ENCODE results near the gene ARHGEF7.

DNA sequence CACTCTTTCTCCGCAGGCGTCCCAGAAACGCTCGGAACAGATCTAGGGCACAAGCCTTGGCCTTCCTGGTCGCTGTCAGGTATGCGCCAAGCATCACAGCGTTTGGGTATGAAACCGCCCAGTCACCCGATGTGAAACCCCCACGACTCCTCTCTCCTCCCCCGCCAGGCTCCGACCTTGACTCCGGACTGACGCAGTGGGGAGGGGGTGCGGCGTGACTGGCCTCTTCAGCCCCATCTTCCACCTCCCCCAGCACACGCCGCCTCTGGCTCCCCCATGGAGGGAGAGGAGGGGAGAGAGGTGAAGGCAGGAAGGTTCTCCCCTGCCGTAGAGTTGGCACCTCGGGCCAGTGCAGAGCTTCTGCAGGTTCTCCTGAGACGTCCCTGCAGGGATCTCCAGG is 22.0 kb upstream of the ARHGEF7 start:
- TF ChIP-seq, protein P1, sequence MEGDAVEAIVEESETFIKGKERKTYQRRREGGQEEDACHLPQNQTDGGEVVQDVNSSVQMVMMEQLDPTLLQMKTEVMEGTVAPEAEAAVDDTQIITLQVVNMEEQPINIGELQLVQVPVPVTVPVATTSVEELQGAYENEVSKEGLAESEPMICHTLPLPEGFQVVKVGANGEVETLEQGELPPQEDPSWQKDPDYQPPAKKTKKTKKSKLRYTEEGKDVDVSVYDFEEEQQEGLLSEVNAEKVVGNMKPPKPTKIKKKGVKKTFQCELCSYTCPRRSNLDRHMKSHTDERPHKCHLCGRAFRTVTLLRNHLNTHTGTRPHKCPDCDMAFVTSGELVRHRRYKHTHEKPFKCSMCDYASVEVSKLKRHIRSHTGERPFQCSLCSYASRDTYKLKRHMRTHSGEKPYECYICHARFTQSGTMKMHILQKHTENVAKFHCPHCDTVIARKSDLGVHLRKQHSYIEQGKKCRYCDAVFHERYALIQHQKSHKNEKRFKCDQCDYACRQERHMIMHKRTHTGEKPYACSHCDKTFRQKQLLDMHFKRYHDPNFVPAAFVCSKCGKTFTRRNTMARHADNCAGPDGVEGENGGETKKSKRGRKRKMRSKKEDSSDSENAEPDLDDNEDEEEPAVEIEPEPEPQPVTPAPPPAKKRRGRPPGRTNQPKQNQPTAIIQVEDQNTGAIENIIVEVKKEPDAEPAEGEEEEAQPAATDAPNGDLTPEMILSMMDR (conservative IDR thresholded peaks at IDR 0.05; ENCODE audit: low read depth in 2 of 2): no peak
- no peak for TF ChIP-seq JUNB (IDR thresholded peaks at IDR 0.05; ENCODE audit: unreplicated experiment)
- TF ChIP-seq EZH2phosphoT487 (IDR thresholded peaks at IDR 0.05; ENCODE audit: unreplicated experiment): no peak
- TF ChIP-seq, protein P2, sequence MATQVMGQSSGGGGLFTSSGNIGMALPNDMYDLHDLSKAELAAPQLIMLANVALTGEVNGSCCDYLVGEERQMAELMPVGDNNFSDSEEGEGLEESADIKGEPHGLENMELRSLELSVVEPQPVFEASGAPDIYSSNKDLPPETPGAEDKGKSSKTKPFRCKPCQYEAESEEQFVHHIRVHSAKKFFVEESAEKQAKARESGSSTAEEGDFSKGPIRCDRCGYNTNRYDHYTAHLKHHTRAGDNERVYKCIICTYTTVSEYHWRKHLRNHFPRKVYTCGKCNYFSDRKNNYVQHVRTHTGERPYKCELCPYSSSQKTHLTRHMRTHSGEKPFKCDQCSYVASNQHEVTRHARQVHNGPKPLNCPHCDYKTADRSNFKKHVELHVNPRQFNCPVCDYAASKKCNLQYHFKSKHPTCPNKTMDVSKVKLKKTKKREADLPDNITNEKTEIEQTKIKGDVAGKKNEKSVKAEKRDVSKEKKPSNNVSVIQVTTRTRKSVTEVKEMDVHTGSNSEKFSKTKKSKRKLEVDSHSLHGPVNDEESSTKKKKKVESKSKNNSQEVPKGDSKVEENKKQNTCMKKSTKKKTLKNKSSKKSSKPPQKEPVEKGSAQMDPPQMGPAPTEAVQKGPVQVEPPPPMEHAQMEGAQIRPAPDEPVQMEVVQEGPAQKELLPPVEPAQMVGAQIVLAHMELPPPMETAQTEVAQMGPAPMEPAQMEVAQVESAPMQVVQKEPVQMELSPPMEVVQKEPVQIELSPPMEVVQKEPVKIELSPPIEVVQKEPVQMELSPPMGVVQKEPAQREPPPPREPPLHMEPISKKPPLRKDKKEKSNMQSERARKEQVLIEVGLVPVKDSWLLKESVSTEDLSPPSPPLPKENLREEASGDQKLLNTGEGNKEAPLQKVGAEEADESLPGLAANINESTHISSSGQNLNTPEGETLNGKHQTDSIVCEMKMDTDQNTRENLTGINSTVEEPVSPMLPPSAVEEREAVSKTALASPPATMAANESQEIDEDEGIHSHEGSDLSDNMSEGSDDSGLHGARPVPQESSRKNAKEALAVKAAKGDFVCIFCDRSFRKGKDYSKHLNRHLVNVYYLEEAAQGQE (IDR thresholded peaks at IDR 0.05; ENCODE audit: unreplicated experiment): no peak
- TF ChIP-seq POLR2AphosphoS5 (IDR thresholded peaks at IDR 0.05; ENCODE audit: low read depth): no peak
- TF ChIP-seq EZH2 (IDR thresholded peaks at IDR 0.05; ENCODE audit: low read depth, unreplicated experiment): no peak
- TF ChIP-seq CREB1 (CRISPR knock-in tag; IDR thresholded peaks at IDR 0.05; ENCODE audit: low read depth): no peak
- no peak for TF ChIP-seq NANOG (IDR thresholded peaks at IDR 0.05; ENCODE audit: borderline replicate concordance)
- no peak for TF ChIP-seq ETS1 (IDR thresholded peaks at IDR 0.05)

All from GM23338 (cell line).